MM.1S (cell line): ENCODE measurements around the gene CDK6.

ENCODE experiments used
- DNase-seq: peaks from one replicate; pipeline ENCODE4 v3.0.0-alpha.2; 2015
- H2AFZ ChIP-seq: fragments of 300-600 bp; sonication (generic); 2 replicates; pipeline ENCODE4 v1.6.0; 2016; ENCODE audit warnings: antibody characterized with exemption, low read length
- H3F3A ChIP-seq: fragments of 300-600 bp; sonication (generic); 2 replicates; pipeline ENCODE4 v1.6.1; 2016; ENCODE audit warnings: mild to moderate bottlenecking, antibody characterized with exemption, low read length, moderate library complexity, mixed read lengths; ENCODE audit not compliant: insufficient read depth
- H3K27ac ChIP-seq: fragments of 300-600 bp; sonication (generic); 2 replicates; pipeline ENCODE4 v1.5.1; 2016; ENCODE audit warnings: mild to moderate bottlenecking, low read length
- H3K27me3 ChIP-seq: fragments of 300-600 bp; sonication (generic); replicated peaks from 2 replicates; pipeline ENCODE4 v1.6.0; 2016; ENCODE audit warnings: low read length; ENCODE audit not compliant: insufficient read depth
- H3K36me3 ChIP-seq: fragments of 300-600 bp; sonication (generic); replicated peaks from 2 replicates; pipeline ENCODE4 v1.6.1; 2016; ENCODE audit warnings: mild to moderate bottlenecking, low read length, mixed read lengths; ENCODE audit not compliant: insufficient read depth
- H3K4me1 ChIP-seq: fragments of 300-600 bp; sonication (generic); 2 replicates; pipeline ENCODE4 v1.6.1; 2016; ENCODE audit warnings: low read length, mixed read lengths
- H3K4me2 ChIP-seq: fragments of 300-600 bp; sonication (generic); 2 replicates; pipeline ENCODE4 v1.6.0; 2016; ENCODE audit warnings: low read depth, low read length
- H3K4me3 ChIP-seq: fragments of 300-600 bp; sonication (generic); 2 replicates; pipeline ENCODE4 v1.5.1; 2016; ENCODE audit warnings: low read length, mixed read lengths
- H3K79me2 ChIP-seq: fragments of 300-600 bp; sonication (generic); 2 replicates; pipeline ENCODE4 v1.6.1; 2016; ENCODE audit warnings: mixed run types, low read length, mixed read lengths
- H3K9ac ChIP-seq: fragments of 300-600 bp; sonication (generic); 2 replicates; pipeline ENCODE4 v1.6.1; 2016; ENCODE audit warnings: low read length, mixed read lengths
- H3K9me2 ChIP-seq: fragments of 300-600 bp; sonication (generic); replicated peaks from 2 replicates; pipeline ENCODE4 v1.6.1; 2016; ENCODE audit warnings: mild to moderate bottlenecking, low read length, mixed read lengths; ENCODE audit not compliant: insufficient read depth
- H3K9me3 ChIP-seq: fragments of 300-600 bp; sonication (generic); replicated peaks from 2 replicates; pipeline ENCODE4 v1.6.1; 2016; ENCODE audit warnings: mild to moderate bottlenecking, low read length, mixed read lengths; ENCODE audit not compliant: insufficient read depth
- H4K20me1 ChIP-seq: fragments of 300-600 bp; sonication (generic); 2 replicates; pipeline ENCODE4 v1.6.1; 2016; ENCODE audit warnings: mild to moderate bottlenecking, low read length, moderate library complexity, mixed read lengths; ENCODE audit not compliant: insufficient read depth
- EZH2 ChIP-seq: fragments of 300-600 bp; sonication (generic); optimal IDR thresholded peaks from 2 replicates; pipeline ENCODE3; 2017; ENCODE audit warnings: low read depth, mild to moderate bottlenecking, antibody characterized with exemption, low read length, mixed read lengths
- EZH2phosphoT487 ChIP-seq: fragments of 300-600 bp; sonication (generic); IDR thresholded peaks from 2 replicates; pipeline ENCODE4 v1.6.1; 2018; ENCODE audit warnings: antibody characterized with exemption, low read length
- TF ChIP-seq, protein P1 (sequence below): fragments of 300-600 bp; sonication (generic); IDR thresholded peaks from 2 replicates; pipeline ENCODE4 v1.5.1; 2016; ENCODE audit warnings: antibody characterized with exemption, low read length, mixed read lengths

The CDK6 gene

DNA sequence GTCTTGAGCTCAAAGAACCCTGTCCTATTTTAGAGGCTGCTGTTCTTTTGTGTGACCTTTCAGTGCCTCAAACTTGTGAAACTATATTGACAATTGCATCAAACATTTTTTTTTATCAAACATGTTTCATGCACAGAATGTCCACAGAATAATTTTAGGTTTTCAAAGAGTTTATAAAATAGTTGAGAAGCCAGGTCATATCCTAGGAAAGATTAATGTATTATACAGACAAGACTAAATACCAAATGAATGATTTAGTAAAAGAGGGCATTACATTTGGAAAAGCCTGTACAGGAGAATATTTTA, 67.0 kb downstream of the CDK6 start:
- Histone ChIP-seq H3K4me1 (peaks cover 42% of the 10 kb centered on the region), H3K4me2 (peak overlapping the region; percentile 52), H3K9ac (peak overlapping the region; percentile 53), H3K9me2 (no peaks in the 10 kb centered on the region), H3K4me3 (no peak overlapping the region), H3K9me3 (no peaks in the 10 kb centered on the region), H3K79me2 (peaks cover 93% of the 10 kb centered on the region), H2AFZ (no peak overlapping the region), H4K20me1 (no peaks in the 10 kb centered on the region), H3K27ac (peak overlapping the region; percentile 82), H3F3A (peaks cover 21% of the 10 kb centered on the region), H3K36me3 (peaks cover 5% of the 10 kb centered on the region; the same call in 1 of the 2 replicates), H3K27me3 (no peaks in the 10 kb centered on the region)
- no peak for DNase-seq
- TF ChIP-seq EZH2 (no peak), EZH2phosphoT487 (no peak)
- TF ChIP-seq, protein P1, sequence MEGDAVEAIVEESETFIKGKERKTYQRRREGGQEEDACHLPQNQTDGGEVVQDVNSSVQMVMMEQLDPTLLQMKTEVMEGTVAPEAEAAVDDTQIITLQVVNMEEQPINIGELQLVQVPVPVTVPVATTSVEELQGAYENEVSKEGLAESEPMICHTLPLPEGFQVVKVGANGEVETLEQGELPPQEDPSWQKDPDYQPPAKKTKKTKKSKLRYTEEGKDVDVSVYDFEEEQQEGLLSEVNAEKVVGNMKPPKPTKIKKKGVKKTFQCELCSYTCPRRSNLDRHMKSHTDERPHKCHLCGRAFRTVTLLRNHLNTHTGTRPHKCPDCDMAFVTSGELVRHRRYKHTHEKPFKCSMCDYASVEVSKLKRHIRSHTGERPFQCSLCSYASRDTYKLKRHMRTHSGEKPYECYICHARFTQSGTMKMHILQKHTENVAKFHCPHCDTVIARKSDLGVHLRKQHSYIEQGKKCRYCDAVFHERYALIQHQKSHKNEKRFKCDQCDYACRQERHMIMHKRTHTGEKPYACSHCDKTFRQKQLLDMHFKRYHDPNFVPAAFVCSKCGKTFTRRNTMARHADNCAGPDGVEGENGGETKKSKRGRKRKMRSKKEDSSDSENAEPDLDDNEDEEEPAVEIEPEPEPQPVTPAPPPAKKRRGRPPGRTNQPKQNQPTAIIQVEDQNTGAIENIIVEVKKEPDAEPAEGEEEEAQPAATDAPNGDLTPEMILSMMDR, result no peak

DNA sequence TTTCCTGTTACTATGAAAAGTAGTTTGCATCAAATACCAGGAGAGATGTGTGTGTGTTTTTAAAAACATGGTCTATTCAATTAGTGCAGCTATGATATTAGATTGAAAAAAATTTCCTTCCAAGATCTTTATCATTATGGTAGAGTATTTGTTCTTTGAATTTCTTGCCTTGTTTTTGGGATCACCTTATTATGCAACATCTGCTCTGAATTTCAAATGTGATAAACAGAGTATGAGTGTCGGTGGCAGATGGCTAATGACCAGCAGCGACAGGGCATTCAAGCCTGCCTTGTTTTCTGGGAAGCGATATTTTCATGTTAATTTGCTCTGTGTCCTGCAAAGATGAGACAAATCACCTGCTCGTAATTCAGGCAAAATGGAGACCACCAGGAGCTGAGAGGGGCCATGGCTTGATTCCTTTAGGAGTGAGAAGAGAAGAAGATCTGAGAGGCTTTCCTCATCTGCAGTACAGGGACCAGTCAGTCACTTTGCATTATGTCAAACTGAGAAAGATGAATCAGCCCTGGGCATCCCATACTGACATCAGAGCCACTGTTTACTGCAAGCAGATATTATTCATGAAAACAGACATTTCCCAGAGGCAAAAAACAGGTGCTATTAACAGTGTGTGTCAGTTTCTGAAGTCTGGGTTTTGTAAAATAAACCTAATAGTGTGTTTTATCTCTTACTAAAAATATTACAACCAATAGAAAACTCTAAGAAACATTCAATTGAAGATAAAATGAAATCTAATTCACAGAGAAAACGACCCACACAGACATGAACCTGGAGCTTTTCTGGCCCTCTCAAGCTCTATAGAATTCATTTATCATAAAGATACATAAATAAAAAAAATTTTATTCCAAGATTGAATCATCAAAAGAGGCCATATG, 67.6 kb downstream of the CDK6 start:
- no peak overlapping the region for H2AFZ ChIP-seq
- H3K9me3 ChIP-seq, result no peaks in the 10 kb centered on the region
- H3K4me1 ChIP-seq, result peaks cover 44% of the 10 kb centered on the region
- peak overlapping the region; percentile 82 for H3K27ac ChIP-seq
- no peaks in the 10 kb centered on the region for H3K9me2 ChIP-seq
- no peaks in the 10 kb centered on the region for H3K27me3 ChIP-seq
- H3K79me2 ChIP-seq, result peaks cover 95% of the 10 kb centered on the region
- TF ChIP-seq, protein P1, result no peak
- TF ChIP-seq EZH2, result no peak
- no peak for TF ChIP-seq EZH2phosphoT487
- H3F3A ChIP-seq, result peaks cover 21% of the 10 kb centered on the region
- no peaks in the 10 kb centered on the region for H4K20me1 ChIP-seq
- H3K36me3 ChIP-seq, result peaks cover 4% of the 10 kb centered on the region; the same call in 1 of the 2 replicates
- peak; percentile 64 for DNase-seq
- H3K9ac ChIP-seq, result peak overlapping the region; percentile 53
- no peak overlapping the region; the same call in 1 of the 2 replicates for H3K4me3 ChIP-seq
- peak overlapping the region; percentile 52 for H3K4me2 ChIP-seq

DNA sequence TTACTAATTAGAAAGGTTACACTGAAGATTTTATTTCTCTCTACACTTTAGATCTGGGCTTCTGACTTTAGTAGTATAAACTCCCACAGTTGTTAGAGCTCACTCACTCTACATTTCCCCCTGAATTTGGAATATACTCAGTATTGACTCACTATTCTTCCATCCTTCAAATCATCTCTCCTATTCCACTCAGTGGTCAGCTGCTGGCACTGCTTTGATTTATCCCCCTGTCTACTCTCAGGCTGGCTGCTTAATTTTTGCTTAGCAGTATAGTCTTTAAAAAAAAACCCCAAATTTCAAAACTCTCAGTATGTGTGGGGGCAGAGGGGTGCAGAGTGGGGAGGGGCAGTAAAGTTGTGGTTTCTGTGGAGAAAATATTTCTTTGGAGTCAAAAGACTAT, 68.9 kb downstream of the CDK6 start:
- no peaks in the 10 kb centered on the region for H3K27me3 ChIP-seq
- no peak overlapping the region for H3K4me3 ChIP-seq
- peaks cover 95% of the 10 kb centered on the region for H3K79me2 ChIP-seq
- no peak for DNase-seq
- no peak for TF ChIP-seq EZH2phosphoT487
- TF ChIP-seq, protein P1, result no peak
- TF ChIP-seq EZH2, result no peak
- no peaks in the 10 kb centered on the region for H3K9me2 ChIP-seq
- H3K9ac ChIP-seq, result no peak overlapping the region
- H2AFZ ChIP-seq, result no peak overlapping the region
- H3K9me3 ChIP-seq, result no peaks in the 10 kb centered on the region
- H3K4me1 ChIP-seq, result peaks cover 44% of the 10 kb centered on the region
- H3K27ac ChIP-seq, result no peak overlapping the region; the same call in 1 of the 2 replicates
- H3K4me2 ChIP-seq, result 0 out of 2 replicates have a peak overlapping the region, but pooled peaks have one; percentile 52
- peaks cover 21% of the 10 kb centered on the region for H3F3A ChIP-seq
- no peaks in the 10 kb centered on the region; the same call in 1 of the 2 replicates for H3K36me3 ChIP-seq
- H4K20me1 ChIP-seq, result no peaks in the 10 kb centered on the region
